22Rv1 (cell line): Measurements from ENCODE around the gene PRDX6.
A peak's percentile ranks its signal among the peaks of the same experiment; 100 is the strongest.

Experiments used
- H3K27ac ChIP-seq: fragments of 450-650 bp; 2 replicates; pipeline ENCODE4 v1.5.1; 2017
- CTCF ChIP-seq: fragments of 450-650 bp; IDR thresholded peaks from 2 replicates; pipeline ENCODE4 v1.5.1; 2017; ENCODE audit warnings: mild to moderate bottlenecking
- ZFX ChIP-seq: fragments of 450-650 bp; IDR thresholded peaks from 2 replicates; pipeline ENCODE4 v1.6.1; 2017; ENCODE audit warnings: antibody characterized with exemption, borderline replicate concordance

The PRDX6 gene

GRCh38 chr1:173469656-173470055 lies 7.5 kb upstream of the PRDX6 start:
- TF ChIP-seq CTCF (no peak), ZFX (no peak)
- H3K27ac ChIP-seq: no peak overlapping the region

GRCh38 chr1:173470608-173471007 lies 6.5 kb upstream of the PRDX6 start:
- no peak overlapping the region for H3K27ac ChIP-seq
- TF ChIP-seq CTCF: no peak
- no peak for TF ChIP-seq ZFX

- no peak for TF ChIP-seq ZFX
- no peak for TF ChIP-seq CTCF
- H3K27ac ChIP-seq: peak overlapping the region; percentile 88; the same call in 1 of the 2 replicates
These were observed 3.5 kb upstream of the PRDX6 start for GRCh38 chr1:173473599-173474011.

GRCh38 chr1:173474097-173474779 lies 2.9 kb upstream of the PRDX6 start:
- TF ChIP-seq CTCF: no peak
- no peak for TF ChIP-seq ZFX
- H3K27ac ChIP-seq: peak overlapping the region; percentile 88

- peak overlapping the region; percentile 88 for H3K27ac ChIP-seq
These were observed 2.2 kb upstream of the PRDX6 start for GRCh38 chr1:173474780-173475421.

GRCh38 chr1:173475564-173476196 lies 1.5 kb upstream of the PRDX6 start:
- H3K27ac ChIP-seq: peak overlapping the region; percentile 88
- TF ChIP-seq ZFX (no peak), CTCF (no peak)

GRCh38 chr1:173476197-173476664 lies 904 bp upstream of the PRDX6 start:
- TF ChIP-seq CTCF (no peak), ZFX (no peak)
- H3K27ac ChIP-seq: peak overlapping the region; percentile 88
